ENCODE measurements around the gene PTPRN2. TPM values are rescaled to one million over a fixed set of nuclear protein-coding genes. Genes with fewer than 3 reads are reported as not detected.

Gene PTPRN2
- total and polyA plus RNA-seq, 2 of the 13 experiments (the other 11 are each of a cell fraction or from before 2014, with no cell fraction given), result 2.5 to 24.2 TPM

- no peak for TF ChIP-seq HINFP (CRISPR knock-in tag; IDR thresholded peaks at IDR 0.05; ENCODE audit: low read depth)
- no peak for TF ChIP-seq MBD4 (IDR thresholded peaks at IDR 0.05; ENCODE audit: borderline replicate concordance, low read length)
- TF ChIP-seq ZKSCAN8 (CRISPR knock-in tag; IDR thresholded peaks at IDR 0.05; ENCODE audit: borderline replicate concordance), result no peak
- TF ChIP-seq SETDB1 (CRISPR knock-in tag; IDR thresholded peaks at IDR 0.05; ENCODE audit: borderline replicate concordance), result no peak
- TF ChIP-seq DDIT3 (CRISPR knock-in tag; IDR thresholded peaks at IDR 0.05), result no peak
- peak; percentile 95 for TF ChIP-seq CTCF (CRISPR knock-in tag; IDR thresholded peaks at IDR 0.05)
- no peak for TF ChIP-seq ZBTB10 (CRISPR knock-in tag; IDR thresholded peaks at IDR 0.05; ENCODE audit: borderline replicate concordance)
- no peak for TF ChIP-seq MIXL1 (CRISPR knock-in tag; IDR thresholded peaks at IDR 0.05)
- no peak for TF ChIP-seq ZNF576 (CRISPR knock-in tag; IDR thresholded peaks at IDR 0.05)
- TF ChIP-seq ZBTB4 (CRISPR knock-in tag; IDR thresholded peaks at IDR 0.05; ENCODE audit: borderline replicate concordance), result no peak
- no peak for TF ChIP-seq BRF2 (CRISPR knock-in tag; IDR thresholded peaks at IDR 0.05)
- no peak for TF ChIP-seq ZBTB1 (CRISPR knock-in tag; IDR thresholded peaks at IDR 0.05; ENCODE audit: borderline replicate concordance)
- TF ChIP-seq TAF1 (CRISPR knock-in tag; IDR thresholded peaks at IDR 0.05), result no peak
- TF ChIP-seq BHLHE40 (IDR thresholded peaks at IDR 0.05; ENCODE audit: low read length), result no peak
- TF ChIP-seq ZBTB42 (CRISPR knock-in tag; IDR thresholded peaks at IDR 0.05), result no peak
Measured at GRCh38 chr7:158325530-158326381, 261.9 kb downstream of the PTPRN2 start (continued).
